GM12873 (cell line): ENCODE results near the gene EEPD1.

Experiments
- TF ChIP-seq, protein P1 (sequence below): IDR thresholded peaks from 2 replicates; pipeline ENCODE4 v1.5.1; 2012; ENCODE audit warnings: low read depth, mild to moderate bottlenecking, moderate library complexity, low read length, control low read depth; ENCODE audit not compliant: insufficient read depth; ENCODE audit errors: missing control alignments

The EEPD1 gene

DNA sequence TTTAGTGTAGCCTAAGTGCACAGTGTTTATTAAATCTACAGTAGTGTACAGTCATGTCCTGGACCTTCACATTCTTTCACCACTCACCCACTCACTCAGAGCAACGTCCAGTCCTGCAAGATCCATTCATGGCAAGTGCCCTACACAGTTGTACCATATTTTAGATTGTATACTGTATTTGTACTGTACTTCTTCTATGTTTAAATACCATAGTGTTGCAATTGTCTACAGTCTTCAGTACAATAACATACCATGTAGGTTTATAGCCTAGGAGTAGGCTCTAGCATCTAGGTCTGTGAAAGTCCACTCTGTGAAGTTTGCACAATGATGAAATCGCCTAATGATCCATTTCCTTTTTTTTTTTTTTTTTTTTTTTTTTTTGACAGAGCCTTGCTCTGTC, 12.0 kb downstream of the EEPD1 start:
- TF ChIP-seq, protein P1, sequence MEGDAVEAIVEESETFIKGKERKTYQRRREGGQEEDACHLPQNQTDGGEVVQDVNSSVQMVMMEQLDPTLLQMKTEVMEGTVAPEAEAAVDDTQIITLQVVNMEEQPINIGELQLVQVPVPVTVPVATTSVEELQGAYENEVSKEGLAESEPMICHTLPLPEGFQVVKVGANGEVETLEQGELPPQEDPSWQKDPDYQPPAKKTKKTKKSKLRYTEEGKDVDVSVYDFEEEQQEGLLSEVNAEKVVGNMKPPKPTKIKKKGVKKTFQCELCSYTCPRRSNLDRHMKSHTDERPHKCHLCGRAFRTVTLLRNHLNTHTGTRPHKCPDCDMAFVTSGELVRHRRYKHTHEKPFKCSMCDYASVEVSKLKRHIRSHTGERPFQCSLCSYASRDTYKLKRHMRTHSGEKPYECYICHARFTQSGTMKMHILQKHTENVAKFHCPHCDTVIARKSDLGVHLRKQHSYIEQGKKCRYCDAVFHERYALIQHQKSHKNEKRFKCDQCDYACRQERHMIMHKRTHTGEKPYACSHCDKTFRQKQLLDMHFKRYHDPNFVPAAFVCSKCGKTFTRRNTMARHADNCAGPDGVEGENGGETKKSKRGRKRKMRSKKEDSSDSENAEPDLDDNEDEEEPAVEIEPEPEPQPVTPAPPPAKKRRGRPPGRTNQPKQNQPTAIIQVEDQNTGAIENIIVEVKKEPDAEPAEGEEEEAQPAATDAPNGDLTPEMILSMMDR: no peak

DNA sequence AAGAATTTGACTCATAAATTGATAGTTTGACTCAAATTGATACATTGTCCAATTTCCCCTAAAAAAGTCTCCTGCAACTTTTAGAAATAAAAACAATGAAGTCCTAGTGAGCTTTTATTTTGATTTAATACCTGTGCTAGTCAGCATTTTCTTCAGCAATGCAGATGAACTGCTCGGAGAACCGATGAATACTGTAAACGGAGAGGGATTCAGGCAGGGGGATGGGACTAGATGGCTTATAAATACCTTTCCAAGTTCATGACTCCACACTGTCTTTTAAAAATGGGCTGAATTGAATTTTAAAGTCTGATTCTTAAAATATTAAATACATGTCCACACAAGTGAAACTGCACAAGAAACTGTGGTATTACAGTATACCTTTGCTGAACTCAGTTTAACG, 12.7 kb downstream of the EEPD1 start:
- TF ChIP-seq, protein P1: no peak

DNA sequence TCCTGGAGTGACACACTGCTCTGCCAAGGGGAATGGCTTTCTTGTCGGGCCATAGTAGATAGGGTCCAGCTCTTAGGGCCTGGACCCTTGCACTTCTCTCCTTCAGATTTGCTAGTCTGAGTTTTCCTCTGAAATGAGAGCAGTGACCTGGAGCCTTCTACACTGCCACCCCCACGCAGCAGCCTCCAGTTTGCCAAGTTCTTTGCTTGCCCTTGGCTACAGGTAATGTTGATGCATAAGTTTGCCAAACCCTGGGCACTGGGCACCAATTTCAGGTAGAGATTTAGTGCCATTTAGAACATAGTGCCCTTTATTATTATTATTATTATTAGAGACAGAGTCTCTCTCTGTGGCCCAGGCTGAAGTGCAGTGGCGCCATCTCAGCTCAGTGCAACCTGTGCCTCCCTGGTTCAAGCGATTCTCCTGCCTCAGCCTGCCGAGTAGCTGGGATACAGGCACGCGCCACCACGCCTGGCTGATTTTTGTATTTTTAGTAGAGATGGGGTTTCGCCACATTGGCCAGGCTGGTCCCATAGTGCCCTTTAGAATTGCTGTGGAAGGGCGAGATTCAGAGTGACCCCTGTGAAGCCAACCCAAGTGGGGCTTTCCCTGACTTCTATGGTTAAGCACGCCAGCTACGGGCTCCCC, 14.5 kb downstream of the EEPD1 start:
- TF ChIP-seq, protein P1: no peak

DNA sequence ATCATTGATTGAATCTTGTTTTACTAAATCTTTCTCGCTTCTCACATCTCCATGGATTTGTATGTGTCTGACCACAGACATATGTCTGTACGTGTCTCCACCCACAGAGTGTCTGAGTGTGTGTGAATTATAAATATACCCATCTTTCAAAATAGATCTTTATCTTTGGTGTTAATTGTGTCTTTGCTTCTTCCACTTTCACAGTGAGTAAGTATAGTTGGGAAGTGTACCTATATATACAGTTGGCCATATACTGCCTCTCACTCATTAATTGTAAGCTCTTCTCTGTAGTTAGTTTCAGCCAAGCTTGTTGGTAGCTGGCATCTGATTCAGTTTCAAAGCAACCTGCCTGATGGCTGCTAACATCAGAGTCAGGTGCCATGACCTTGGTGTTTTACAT, 18.4 kb downstream of the EEPD1 start:
- TF ChIP-seq, protein P1: no peak

DNA sequence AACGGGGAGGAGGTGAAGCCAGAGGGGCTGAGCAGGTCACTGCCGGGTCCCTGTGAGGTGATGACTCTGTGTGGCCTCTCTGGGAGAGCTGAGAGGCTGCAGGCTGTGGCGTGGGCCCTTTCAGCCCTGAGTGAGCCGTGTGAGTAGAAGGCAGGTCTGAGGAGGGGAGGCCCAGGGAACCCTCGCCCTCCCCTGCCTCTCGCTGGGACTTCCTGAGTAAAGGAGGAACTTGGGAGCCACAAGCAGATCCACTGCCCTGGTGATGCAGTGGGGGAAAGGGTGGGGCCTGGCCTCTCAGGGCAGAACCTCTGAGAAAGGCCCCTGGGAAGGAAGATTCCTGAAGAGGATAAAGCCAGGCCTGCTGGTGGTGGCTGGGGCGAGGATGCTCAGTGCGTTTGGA, 22.8 kb downstream of the EEPD1 start:
- TF ChIP-seq, protein P1: no peak

DNA sequence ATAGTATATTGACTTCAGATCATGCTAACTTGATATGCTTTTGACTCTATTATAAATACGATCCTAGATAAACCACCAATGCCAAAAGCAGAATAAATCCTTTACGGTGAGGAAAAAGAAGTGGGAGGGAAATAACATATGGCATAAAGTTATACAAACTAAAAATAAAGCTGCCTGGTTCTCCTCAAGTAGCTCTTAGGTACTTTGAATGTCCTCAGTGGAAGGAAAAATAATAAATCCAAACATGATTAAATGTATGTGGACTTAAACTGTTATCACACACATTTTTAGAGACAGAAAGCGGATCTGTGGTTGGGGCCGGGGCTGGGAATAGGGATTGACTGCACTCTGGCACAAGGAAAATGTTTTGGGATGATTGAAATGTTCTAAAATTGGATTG, 23.6 kb downstream of the EEPD1 start:
- TF ChIP-seq, protein P1: no peak

DNA sequence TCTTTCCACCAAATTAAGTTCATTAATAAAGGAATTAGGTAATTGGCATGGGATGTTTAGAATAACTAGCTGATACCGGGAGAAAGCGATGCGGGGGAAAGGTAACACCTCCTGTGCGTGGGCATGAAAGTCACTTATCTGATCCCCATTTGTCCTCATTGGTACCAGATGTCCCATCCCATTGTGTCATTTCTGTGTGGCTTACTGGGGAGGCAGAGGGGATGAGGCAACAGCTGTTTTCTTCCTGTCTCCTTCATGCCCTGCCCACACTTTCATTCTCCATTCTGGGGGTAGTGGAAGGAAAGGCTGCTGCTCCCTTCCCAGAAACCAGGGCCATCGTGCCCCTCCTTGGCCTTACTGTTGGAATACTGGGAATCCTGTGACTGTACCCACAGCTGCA, 27.1 kb downstream of the EEPD1 start:
- TF ChIP-seq, protein P1: no peak

DNA sequence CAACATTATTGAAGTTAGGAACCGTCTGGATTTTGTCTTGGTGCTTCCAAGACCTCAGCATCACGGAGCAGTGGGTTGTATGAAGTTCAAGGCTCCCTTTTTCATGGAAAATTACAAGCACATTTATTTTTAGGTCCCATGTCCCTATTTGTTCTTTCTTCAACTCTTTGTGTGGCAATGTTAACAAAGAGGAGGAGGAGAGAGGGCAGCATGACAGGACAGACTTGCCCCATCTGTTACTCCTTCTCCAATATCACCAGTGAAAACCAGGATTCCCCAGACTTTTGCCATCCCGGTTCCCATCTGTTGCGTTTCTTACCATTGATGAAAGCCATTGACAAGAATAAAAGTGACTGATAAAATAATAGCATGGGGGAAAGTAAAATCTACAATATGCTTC, 28.6 kb downstream of the EEPD1 start:
- TF ChIP-seq, protein P1: no peak
